Left ventricle myocardium inferior (tissue), 1 donor: ENCODE data around the gene MYO1C. TPM values are rescaled to one million over a fixed set of nuclear protein-coding genes. Genes with fewer than 3 reads are reported as not detected.

Source experiments
- DNase-seq: peaks from one replicate; pipeline ENCODE4 v3.0.0-alpha.2; 2020
- H3K27ac ChIP-seq: fragments of 200-600 bp; replicated peaks from 2 replicates; pipeline ENCODE4 v1.8.0; 2021
- H3K27me3 ChIP-seq: fragments of 200-600 bp; 2 replicates; pipeline ENCODE4 v1.8.0; 2021; ENCODE audit warnings: low read depth
- H3K36me3 ChIP-seq: fragments of 200-600 bp; 2 replicates; pipeline ENCODE4 v1.8.0; 2021
- H3K4me1 ChIP-seq: fragments of 200-600 bp; 2 replicates; pipeline ENCODE4 v1.8.0; 2021
- H3K4me3 ChIP-seq: fragments of 200-600 bp; 2 replicates; pipeline ENCODE4 v1.8.0; 2021; ENCODE audit warnings: mild to moderate bottlenecking, moderate library complexity
- H3K9me3 ChIP-seq: fragments of 200-600 bp; replicated peaks from 2 replicates; pipeline ENCODE4 v1.8.0; 2021
- intact Hi-C: fragments of 100-400 bp; cut with micrococcal nuclease; formaldehyde crosslinking; loops from one replicate; pipeline ENCODE4 v1.11.0; 2022
- long read RNA-seq: library from polyadenylated mRNA; unstranded; transcript quantifications from one replicate; pipeline ENCODE4 v2.0.0, GENCODE V29; 2021
- total RNA-seq: library from RNA; stranded (reverse); fragmentation: NEBNext Ultra II Directional; extraction: Animal tissue kit (Norgen Biotek cat#: 25700); gene quantifications from one replicate; pipeline ENCODE4 v1.2.1, GENCODE V29; 2021
- TF ChIP-seq, protein P1 (sequence below): fragments of 200-600 bp; IDR thresholded peaks from 2 replicates; pipeline ENCODE4 v1.8.0; 2021; ENCODE audit warnings: antibody characterized with exemption, mild to moderate bottlenecking, borderline replicate concordance
- donor health status: DM: no; HTN: yes; CAD: no; lungs with severe emphysema.

Gene MYO1C
- total RNA-seq, result 150 TPM
- long read RNA-seq, full-length matches to known transcripts, result 212 of 334 reads
- long read RNA-seq, partial matches to known transcripts, result 87 of 334 reads
- long read RNA-seq, other reads (novel, unspliced or antisense), result 35 of 334 reads

DNA sequence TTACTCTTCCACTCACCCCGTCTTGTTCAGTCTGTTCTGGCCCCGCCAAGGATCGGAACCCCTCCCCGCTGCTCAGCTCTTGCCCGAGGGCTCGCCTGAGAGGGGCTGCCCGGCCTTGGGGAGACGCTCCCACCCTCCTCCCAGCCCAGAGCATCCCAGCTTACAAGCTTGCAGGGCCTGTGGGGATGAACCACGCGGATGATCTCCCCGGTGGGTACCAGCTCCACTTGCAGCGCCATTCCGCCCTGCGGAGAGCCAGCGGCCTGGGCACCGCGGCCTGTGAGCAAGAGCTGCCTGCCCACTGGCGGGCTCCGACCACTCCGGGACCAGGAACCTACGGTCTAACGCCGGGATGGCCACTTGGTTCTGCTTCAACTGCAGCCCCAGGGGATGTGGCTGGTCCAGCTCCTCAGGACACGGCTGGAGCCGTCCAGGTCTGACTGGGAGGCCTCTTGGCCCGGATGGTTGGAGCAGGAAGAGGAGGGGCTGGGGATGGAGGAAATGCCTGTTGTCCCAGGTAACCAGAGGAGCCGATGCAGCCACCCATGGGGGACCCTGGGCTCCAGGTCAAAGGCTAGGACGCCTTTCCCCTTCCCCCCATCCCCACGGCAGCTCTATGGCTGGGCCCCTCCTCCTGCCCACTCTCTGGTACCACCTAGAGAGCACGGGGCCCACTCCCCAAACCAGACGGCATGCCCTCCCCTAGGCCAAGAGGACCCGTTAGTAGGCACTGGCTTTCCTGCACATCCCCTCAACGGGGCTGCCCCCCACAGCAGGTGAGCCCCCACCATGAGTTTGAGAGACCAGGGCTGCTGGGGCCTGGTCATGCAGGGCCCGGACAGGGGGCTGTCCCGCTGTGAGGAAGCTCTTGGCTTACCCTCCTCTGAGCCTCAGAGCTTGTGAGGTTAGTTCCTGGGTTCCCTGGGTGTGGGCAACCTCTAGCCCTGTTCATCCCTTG, at the start of gene MYO1C:
MYO1C (minus strand) TSS at position 438 of the 958 bp plus-strand sequence; CDS start at position 239, 199 bp downstream.
- TF ChIP-seq, protein P1, sequence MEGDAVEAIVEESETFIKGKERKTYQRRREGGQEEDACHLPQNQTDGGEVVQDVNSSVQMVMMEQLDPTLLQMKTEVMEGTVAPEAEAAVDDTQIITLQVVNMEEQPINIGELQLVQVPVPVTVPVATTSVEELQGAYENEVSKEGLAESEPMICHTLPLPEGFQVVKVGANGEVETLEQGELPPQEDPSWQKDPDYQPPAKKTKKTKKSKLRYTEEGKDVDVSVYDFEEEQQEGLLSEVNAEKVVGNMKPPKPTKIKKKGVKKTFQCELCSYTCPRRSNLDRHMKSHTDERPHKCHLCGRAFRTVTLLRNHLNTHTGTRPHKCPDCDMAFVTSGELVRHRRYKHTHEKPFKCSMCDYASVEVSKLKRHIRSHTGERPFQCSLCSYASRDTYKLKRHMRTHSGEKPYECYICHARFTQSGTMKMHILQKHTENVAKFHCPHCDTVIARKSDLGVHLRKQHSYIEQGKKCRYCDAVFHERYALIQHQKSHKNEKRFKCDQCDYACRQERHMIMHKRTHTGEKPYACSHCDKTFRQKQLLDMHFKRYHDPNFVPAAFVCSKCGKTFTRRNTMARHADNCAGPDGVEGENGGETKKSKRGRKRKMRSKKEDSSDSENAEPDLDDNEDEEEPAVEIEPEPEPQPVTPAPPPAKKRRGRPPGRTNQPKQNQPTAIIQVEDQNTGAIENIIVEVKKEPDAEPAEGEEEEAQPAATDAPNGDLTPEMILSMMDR, result no peak

GRCh38 chr17:1541367-1541904, 49.0 kb upstream of the MYO1C start:
- intact Hi-C loops, result no loop called here
- no peak for DNase-seq
- no peak overlapping the region for H3K27ac ChIP-seq
- TF ChIP-seq, protein P1, result no peak
- no peaks in the 10 kb centered on the region for H3K4me1 ChIP-seq
- H3K27me3 ChIP-seq, result no peaks in the 10 kb centered on the region
- H3K36me3 ChIP-seq, result peaks cover 79% of the 10 kb centered on the region
- H3K9me3 ChIP-seq, result no peaks in the 10 kb centered on the region
- no peak overlapping the region for H3K4me3 ChIP-seq

More for the DNA sequence above, at the start of gene MYO1C:
- Histone ChIP-seq H3K4me1 (peaks cover 94% of the 10 kb centered on the region), H3K9me3 (no peaks in the 10 kb centered on the region), H3K4me3 (peak within 1 kb of the TSS; percentile 84), H3K27me3 (no peaks in the 10 kb centered on the region), H3K27ac (peak within 1 kb of the TSS; percentile 98), H3K36me3 (peaks cover 29% of the 10 kb centered on the region)
- peak; percentile 40 for DNase-seq
- intact Hi-C loops, result no loop called here

DNA sequence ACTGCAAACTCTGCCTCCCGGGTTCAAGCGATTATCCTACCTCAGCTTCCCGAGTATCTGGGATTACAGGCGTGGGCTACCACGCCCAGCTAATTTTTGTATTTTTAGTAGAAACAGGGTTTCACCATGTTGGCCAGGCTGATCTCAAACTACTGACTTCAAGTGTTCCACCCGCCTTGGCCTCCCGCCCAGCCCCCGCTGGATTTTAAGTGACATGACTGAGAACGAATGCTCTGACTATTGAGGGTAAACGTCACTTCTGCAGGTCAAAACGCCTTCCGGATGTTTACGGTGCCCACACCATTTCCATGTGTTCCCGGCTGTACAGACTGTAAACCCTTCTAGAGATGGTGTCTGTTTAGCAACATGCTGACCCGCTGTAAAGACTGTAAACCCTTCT, 47.3 kb upstream of the MYO1C start:
- Histone ChIP-seq H3K4me3 (no peak overlapping the region), H3K9me3 (no peaks in the 10 kb centered on the region), H3K4me1 (no peaks in the 10 kb centered on the region), H3K27ac (no peak overlapping the region), H3K27me3 (no peaks in the 10 kb centered on the region), H3K36me3 (peaks cover 80% of the 10 kb centered on the region)
- TF ChIP-seq, protein P1, result no peak
- intact Hi-C loops, result no loop called here
- no peak for DNase-seq

DNA sequence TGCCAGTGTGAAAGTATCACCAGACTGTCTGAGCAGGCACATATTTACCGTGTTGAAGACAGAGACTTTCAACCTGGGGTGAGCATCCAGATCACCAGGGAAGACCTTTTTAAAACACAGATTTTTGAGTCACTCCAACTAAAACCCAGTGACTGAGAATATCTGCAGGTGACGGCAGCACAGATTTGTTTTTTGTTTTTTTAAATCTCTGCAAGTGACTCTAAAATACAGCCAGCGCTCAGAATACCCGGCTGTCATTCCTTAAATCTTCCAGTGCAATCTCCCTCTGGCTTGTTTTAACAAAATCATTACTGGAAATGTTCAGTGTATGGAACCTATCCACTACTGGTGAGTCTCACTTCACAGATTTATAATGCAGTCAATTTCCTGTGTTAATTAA, 43.3 kb upstream of the MYO1C start:
- DNase-seq, result no peak
- intact Hi-C loops, result no loop called here
- Histone ChIP-seq H3K4me3 (no peak overlapping the region), H3K36me3 (peaks cover 96% of the 10 kb centered on the region), H3K27ac (no peak overlapping the region), H3K4me1 (peaks cover 17% of the 10 kb centered on the region), H3K9me3 (no peaks in the 10 kb centered on the region), H3K27me3 (no peaks in the 10 kb centered on the region)
- TF ChIP-seq, protein P1, result no peak

GRCh38 chr17:1533661-1534325, 41.3 kb upstream of the MYO1C start:
- intact Hi-C loops, result no loop called here
- H3K36me3 ChIP-seq, result peaks cover 96% of the 10 kb centered on the region
- H3K4me3 ChIP-seq, result no peak overlapping the region
- peak overlapping the region; percentile 83 for H3K27ac ChIP-seq
- TF ChIP-seq, protein P1, result no peak
- peak; percentile 28 for DNase-seq
- H3K27me3 ChIP-seq, result no peaks in the 10 kb centered on the region
- no peaks in the 10 kb centered on the region for H3K9me3 ChIP-seq
- H3K4me1 ChIP-seq, result peaks cover 17% of the 10 kb centered on the region
